Heart left ventricle (tissue), 13 donors: ENCODE data around the gene NKPD1.

Source experiments
- CTCF ChIP-seq, 12 donors: fragments of 200-600 bp; sonication (generic) in 4 of 12; IDR thresholded peaks; one replicate each; pipeline versions ENCODE4 v1.5.0 to v1.8.0; 2018 to 2022; ENCODE audit warnings: antibody characterized with exemption in 12 of 12, mild to moderate bottlenecking in 5 of 12
- POLR2A ChIP-seq, 2 donors: fragments of 450-650 bp; IDR thresholded peaks; one replicate each; pipeline ENCODE4 v1.6.1; 2017; ENCODE audit warnings: antibody characterized with exemption in 2 of 2, mild to moderate bottlenecking in 2 of 2, moderate library complexity in 2 of 2
- donor health status: ischemic (EF 13 %, LVEDD 7.1; RV severe dilation, severe dysfunction).
- donor health status: DM: no; HTN: yes; CAD: no.
- donor health status: DM: no; HTN: no; CAD: no.
- donor health status: ischemic (EF 25% LVEDD 6.9; RV normal size, moderate dysfunction).
- donor health status: ischemic (EF 25% LVEDD 5.7; RV mildly dilated, moderate dysfunction).
- donor health status: ischemic (EF 35%, LVEDD 5.7; RV mildly dilated, moderate dysfunction).
- donor health status: nonischemic (EF 11% LVEDD 7.7; RV severe dilation, severe dysfunction).
- donor health status: DM: yes; HTN: yes; CAD: no.
- donor health status: PGD.
- donor health status: ischemic (EF 29% LVEDD 5.4; RV normal size, mild dysfunction).
- donor health status: nonischemic (EF 23%, LVEDD 6.1; RV moderate dilation, normal function).

GRCh38 chr19:45171211-45171623 lies 10.4 kb upstream of the NKPD1 start:
- TF ChIP-seq POLR2A (IDR thresholded peaks at IDR 0.05) (no peak), CTCF (IDR thresholded peaks at IDR 0.05) (no peak)
